HCT116 (cell line): ENCODE results near the gene KLK1. TPM values are rescaled to one million over a fixed set of nuclear protein-coding genes. Genes with fewer than 3 reads are reported as not detected.
"Not testable (repeated sequence)": the region's sequence is repeated elsewhere in the genome, so short reads cannot be mapped to it uniquely, and the experiment has no call there.

ENCODE experiments used
- ATAC-seq: fragments of 200-7000 bp; cut with Tn5 transposase; 2 replicates; pipeline ENCODE4 v1.9.1; 2020; ENCODE audit warnings: mild to moderate bottlenecking, moderate library complexity
- BruUV-seq: library from RNA; stranded (reverse); fragments of 400-500 nt; replicated peaks from 2 replicates; lab custom pipeline; 2021; lab: Mats Ljungman, UMichigan
- CTCF ChIA-PET: fragments of 300-600 bp; sonication (Branson Sonifier 250); formaldehyde crosslinking; loops from one replicate; lab custom pipeline; 2021; ENCODE audit warnings: antibody characterized with exemption; lab: Charles Lee
- POLR2A ChIA-PET: fragments of 300-600, 350-600 bp; sonication (Branson Sonifier 250); formaldehyde crosslinking; loops from one replicate; lab custom pipeline; 2021; ENCODE audit warnings: antibody characterized with exemption; lab: Charles Lee
- RAD21 ChIA-PET, 2 experiments: fragments of 300-600 bp; sonication (Branson Sonifier 250); formaldehyde crosslinking; loops; one replicate each; lab custom pipeline; 2023; ENCODE audit warnings: low total read pairs in 2 of 2; ENCODE audit not compliant: uncharacterized antibody in 2 of 2, unreplicated experiment in 2 of 2, low non-redundant PET in 1 of 2; lab: Charles Lee
- DNase-seq: peaks from one replicate; pipeline ENCODE4 v3.0.0-alpha.2; 2010; ENCODE audit warnings: low read depth, low spot score
- H2AFZ ChIP-seq: fragments of 200-600 bp; shearing (Covaris generic), sonication (generic); 2 replicates; pipeline ENCODE4 v1.6.1; 2017; ENCODE audit warnings: low read depth, mixed run types, mixed read lengths, antibody characterized with exemption, low read length; ENCODE audit not compliant: poor library complexity, severe bottlenecking
- H3K27ac ChIP-seq: 2 replicates; pipeline ENCODE4 v1.5.1; 2012; ENCODE audit warnings: low read depth, low read length
- H3K27me3 ChIP-seq: fragments of 200-600 bp; sonication (generic); 2 replicates; pipeline ENCODE4 v1.6.1; 2016; ENCODE audit warnings: mixed run types, low read length, mixed read lengths; ENCODE audit not compliant: insufficient read depth
- H3K36me3 ChIP-seq, 2 experiments: fragments of 200-500 bp in 1 of 2; fragments of 200-600 bp in 1 of 2; sonication (Bioruptor generic) in 1 of 2; sonication (generic) in 1 of 2; 2 replicates each; pipeline versions ENCODE4 v1.5.1 to v1.6.1; 2014 to 2016; ENCODE audit warnings: low read length in 2 of 2, inconsistent platforms in 1 of 2, mixed read lengths in 1 of 2, mixed run types in 1 of 2; ENCODE audit not compliant: insufficient read depth in 2 of 2, control insufficient read depth in 1 of 2
- H3K4me1 ChIP-seq, 2 experiments: fragments of 200-600 bp in 1 of 2; sonication (generic) in 1 of 2; 2 replicates each; pipeline versions ENCODE4 v1.5.1 to v1.6.1; 2012 to 2017; ENCODE audit warnings: low read length in 2 of 2, inconsistent platforms in 1 of 2, mild to moderate bottlenecking in 1 of 2, mixed read lengths in 1 of 2, mixed run types in 1 of 2, moderate library complexity in 1 of 2; ENCODE audit not compliant: insufficient read depth in 2 of 2, control insufficient read depth in 1 of 2
- H3K4me2 ChIP-seq: fragments of 200-600 bp; sonication (generic); 2 replicates; pipeline ENCODE4 v1.6.1; 2017; ENCODE audit warnings: mixed run types, low read length, mixed read lengths
- H3K4me3 ChIP-seq, 2 experiments: fragments of 200-600 bp in 1 of 2; sonication (generic) in 1 of 2; replicated peaks in 1 of 2; 2 replicates each; pipeline ENCODE4 v1.5.1; 2011 to 2016; ENCODE audit warnings: low read length in 2 of 2, control low read depth in 1 of 2, low read depth in 1 of 2, mild to moderate bottlenecking in 1 of 2, mixed read lengths in 1 of 2, mixed run types in 1 of 2
- H3K79me2 ChIP-seq: fragments of 200-600 bp; sonication (generic); 2 replicates; pipeline ENCODE4 v1.6.1; 2017; ENCODE audit warnings: mild to moderate bottlenecking, mixed run types, low read length, moderate library complexity, mixed read lengths; ENCODE audit not compliant: insufficient read depth
- H3K9ac ChIP-seq: fragments of 200-600 bp; sonication (generic); 2 replicates; pipeline ENCODE4 v1.6.1; 2016; ENCODE audit warnings: low read length, mixed read lengths
- H3K9me2 ChIP-seq: fragments of 200-600 bp; sonication (generic), shearing (Covaris generic); 2 replicates; pipeline ENCODE4 v1.6.1; 2017; ENCODE audit warnings: mixed run types, mild to moderate bottlenecking, moderate library complexity; ENCODE audit not compliant: insufficient read depth
- H3K9me3 ChIP-seq, 2 experiments: fragments of 200-500 bp in 1 of 2; fragments of 200-600 bp in 1 of 2; sonication (Bioruptor generic) in 1 of 2; sonication (generic) in 1 of 2; 2 replicates each; pipeline ENCODE4 v1.6.1; 2014 to 2017; ENCODE audit warnings: low read length in 2 of 2, mixed read lengths in 2 of 2, inconsistent platforms in 1 of 2, low read depth in 1 of 2, mild to moderate bottlenecking in 1 of 2, mixed run types in 1 of 2, moderate library complexity in 1 of 2; ENCODE audit not compliant: control insufficient read depth in 1 of 2, insufficient read depth in 1 of 2
- H4K20me1 ChIP-seq: fragments of 200-600 bp; sonication (generic), shearing (Covaris generic); 2 replicates; pipeline ENCODE4 v1.6.1; 2017; ENCODE audit warnings: mixed run types, mild to moderate bottlenecking, moderate library complexity; ENCODE audit not compliant: insufficient read depth
- CBX3 ChIP-seq: IDR thresholded peaks from 2 replicates; pipeline ENCODE4 v1.6.1; 2012; ENCODE audit warnings: low read depth
- CEBPB ChIP-seq: IDR thresholded peaks from 2 replicates; pipeline ENCODE4 v1.6.1; 2012; ENCODE audit warnings: low read depth
- EZH2phosphoT487 ChIP-seq: fragments of 200-600 bp; IDR thresholded peaks from 2 replicates; pipeline ENCODE4 v1.6.1; 2018; ENCODE audit warnings: antibody characterized with exemption, borderline replicate concordance
- REST ChIP-seq: IDR thresholded peaks from 2 replicates; pipeline ENCODE4 v1.6.1; 2012; ENCODE audit warnings: low read depth
- intact Hi-C: fragments of 100-400 bp; cut with micrococcal nuclease; formaldehyde crosslinking; loops from 2 replicates; pipeline ENCODE4 v1.10.0; 2022
- total RNA-seq: library from RNA; stranded (reverse); gene quantifications from one replicate; pipeline ENCODE4 v1.2.1, GENCODE V29; 2021; ENCODE audit not compliant: unreplicated experiment

KLK1 gene
- total RNA-seq, 1 experiment from 2014 or later, result 3.3 TPM

GRCh38 chr19:50770888-50771287 is 52.7 kb downstream of the KLK1 start (continued):
- TF ChIP-seq REST (no peak), CBX3 (no peak), EZH2phosphoT487 (no peak), CEBPB (no peak)

GRCh38 chr19:50770164-50770563 is 53.4 kb downstream of the KLK1 start, which contains the start of gene GPR32:
TSS of gene GPR32 (plus strand) at chr19:50770464. CDS start at chr19:50770601, 137 bp downstream.
- H3K27ac ChIP-seq, H3K79me2 ChIP-seq, BruUV-seq, H3K9ac ChIP-seq, H3K4me1 ChIP-seq, H3K4me2 ChIP-seq, CTCF ChIA-PET, H2AFZ ChIP-seq, H3K4me3 ChIP-seq, H4K20me1 ChIP-seq, ATAC-seq, H3K9me2 ChIP-seq, H3K36me3 ChIP-seq, H3K27me3 ChIP-seq, RAD21 ChIA-PET, H3K9me3 ChIP-seq, intact Hi-C loops, DNase-seq, POLR2A ChIA-PET: not testable (repeated sequence)

Other genes starting within 250 kb of the KLK1 start
- gene SYT3, start 183.9 kb downstream of the KLK1 start, total RNA-seq, result 4.6 TPM
- 14.5 TPM for gene C19orf81, start 174.3 kb downstream of the KLK1 start, total RNA-seq
- gene SHANK1, start 104.0 kb downstream of the KLK1 start, total RNA-seq, result 3.0 TPM
- gene CLEC11A, start 100.4 kb downstream of the KLK1 start, total RNA-seq, result 7.1 TPM
- not detected for gene GPR32, start 53.3 kb downstream of the KLK1 start, total RNA-seq
- not detected for gene ACP4, start 33.4 kb downstream of the KLK1 start, total RNA-seq
- not detected for gene KLK15, start 9.8 kb upstream of the KLK1 start, total RNA-seq
- gene KLK3, start 31.1 kb upstream of the KLK1 start, total RNA-seq, result not detected
- gene KLK2, start 49.7 kb upstream of the KLK1 start, total RNA-seq, result not detected
- gene KLK4, start 87.6 kb upstream of the KLK1 start, total RNA-seq, result 0.84 TPM
- 1.2 TPM for gene KLK5, start 129.3 kb upstream of the KLK1 start, total RNA-seq
- gene KLK6, start 145.8 kb upstream of the KLK1 start, total RNA-seq, result 40.5 TPM
- gene KLK7, start 160.1 kb upstream of the KLK1 start, total RNA-seq, result 30.5 TPM
- gene KLK8, start 177.8 kb upstream of the KLK1 start, total RNA-seq, result 92.8 TPM
- gene KLK10, start 195.9 kb upstream of the KLK1 start, total RNA-seq, result 33.6 TPM
- gene KLK11, start 202.8 kb upstream of the KLK1 start, total RNA-seq, result not detected
- not detected for gene KLK12, start 211.2 kb upstream of the KLK1 start, total RNA-seq
- gene KLK13, start 241.3 kb upstream of the KLK1 start, total RNA-seq, result 3.2 TPM